HEK293 (cell line): ENCODE data around the gene ADD1.

Experiments used
- CTCF ChIA-PET: fragments of 350-600 bp; formaldehyde crosslinking; extraction: SDS; loops from one replicate; lab custom pipeline; 2021; ENCODE audit warnings: antibody characterized with exemption; lab: Yijun Ruan, JAX
- POLR2A ChIA-PET: fragments of 300-600 bp; formaldehyde crosslinking; extraction: SDS; loops from one replicate; lab custom pipeline; 2020; ENCODE audit warnings: antibody characterized with exemption, inconsistent platforms; lab: Yijun Ruan, JAX
- H3K27ac ChIP-seq: fragments of 200-500 bp; sonication (Bioruptor generic); 2 replicates; pipeline ENCODE4 v1.5.1; 2014; ENCODE audit warnings: low read depth, low read length, control low read depth, inconsistent platforms; ENCODE audit errors: extremely low read depth
- H3K36me3 ChIP-seq, 2 experiments: fragments of 200-500 bp in 1 of 2; sonication (Bioruptor generic) in 1 of 2; 1 replicate in 1 of 2; 2 replicates in 1 of 2; pipeline ENCODE4 v1.5.1; 2014 to 2017; ENCODE audit warnings: inconsistent platforms in 2 of 2, low read length in 2 of 2; ENCODE audit not compliant: control insufficient read depth in 2 of 2, insufficient read depth in 1 of 2
- H3K4me1 ChIP-seq: fragments of 200-500 bp; sonication (Bioruptor generic); 2 replicates; pipeline ENCODE4 v1.5.1; 2014; ENCODE audit warnings: mild to moderate bottlenecking, low read length, inconsistent platforms; ENCODE audit not compliant: control insufficient read depth, insufficient read depth
- H3K4me3 ChIP-seq: 2 replicates; pipeline ENCODE4 v1.5.1; 2011; ENCODE audit warnings: low read depth, mild to moderate bottlenecking, control low read depth, low read length, moderate library complexity
- H3K9me3 ChIP-seq: fragments of 200-500 bp; sonication (Bioruptor generic); 2 replicates; pipeline ENCODE4 v1.5.1; 2014; ENCODE audit warnings: low read depth, low read length, inconsistent platforms; ENCODE audit not compliant: control insufficient read depth, insufficient read depth
- BCL11B ChIP-seq: fragments of 450-650 bp; formaldehyde crosslinking; IDR thresholded peaks from 2 replicates; pipeline ENCODE4 v1.5.1; 2016; ENCODE audit warnings: low read depth, missing biosample characterization, missing genetic modification characterization
- FEZF1 ChIP-seq: fragments of 450-650 bp; formaldehyde crosslinking; IDR thresholded peaks from 2 replicates; pipeline ENCODE4 v1.5.1; 2016; ENCODE audit warnings: missing biosample characterization, missing genetic modification characterization
- KLF9 ChIP-seq: fragments of 450-650 bp; formaldehyde crosslinking; IDR thresholded peaks from 2 replicates; pipeline ENCODE4 v1.5.1; 2016; ENCODE audit warnings: missing biosample characterization, missing genetic modification characterization, low read depth
- MZF1 ChIP-seq: fragments of 450-650 bp; formaldehyde crosslinking; IDR thresholded peaks from 2 replicates; pipeline ENCODE4 v1.5.1; 2017; ENCODE audit warnings: missing biosample characterization, missing genetic modification characterization, borderline replicate concordance
- SP2 ChIP-seq: fragments of 450-650 bp; formaldehyde crosslinking; IDR thresholded peaks from 2 replicates; pipeline ENCODE4 v1.5.1; 2016; ENCODE audit warnings: missing biosample characterization, missing genetic modification characterization
- TCF7L2 ChIP-seq: IDR thresholded peaks from 2 replicates; pipeline ENCODE4 v1.6.1; 2011; ENCODE audit warnings: low read depth, mild to moderate bottlenecking, inconsistent platforms, low read length, moderate library complexity, borderline replicate concordance
- ZFHX2 ChIP-seq: fragments of 450-650 bp; formaldehyde crosslinking; conservative IDR thresholded peaks from 2 replicates; pipeline ENCODE4 v1.5.1; 2016; ENCODE audit warnings: missing biosample characterization, missing genetic modification characterization
- ZNF121 ChIP-seq: fragments of 450-650 bp; formaldehyde crosslinking; IDR thresholded peaks from 2 replicates; pipeline ENCODE4 v1.5.1; 2016; ENCODE audit warnings: missing biosample characterization, missing genetic modification characterization
- ZNF146 ChIP-seq: fragments of 450-650 bp; formaldehyde crosslinking; IDR thresholded peaks from 2 replicates; pipeline ENCODE4 v1.5.1; 2016; ENCODE audit warnings: missing biosample characterization, missing genetic modification characterization
- ZNF341 ChIP-seq: fragments of 450-650 bp; formaldehyde crosslinking; IDR thresholded peaks from 2 replicates; pipeline ENCODE4; 2016; ENCODE audit warnings: low read depth, missing biosample characterization, missing genetic modification characterization
- ZNF37A ChIP-seq: fragments of 450-650 bp; IDR thresholded peaks from 2 replicates; pipeline ENCODE4 v1.5.1; 2018; ENCODE audit warnings: missing biosample characterization, missing genetic modification characterization
- ZNF416 ChIP-seq: fragments of 450-650 bp; formaldehyde crosslinking; IDR thresholded peaks from 2 replicates; pipeline ENCODE4 v1.5.1; 2016; ENCODE audit warnings: missing biosample characterization, missing genetic modification characterization
- ZNF423 ChIP-seq: fragments of 450-650 bp; formaldehyde crosslinking; IDR thresholded peaks from 2 replicates; pipeline ENCODE4 v1.5.1; 2016; ENCODE audit warnings: missing biosample characterization, missing genetic modification characterization
- ZNF768 ChIP-seq: fragments of 450-650 bp; formaldehyde crosslinking; IDR thresholded peaks from 2 replicates; pipeline ENCODE4 v1.5.1; 2018; ENCODE audit warnings: missing biosample characterization, mild to moderate bottlenecking, missing genetic modification characterization
- ZNF777 ChIP-seq: fragments of 450-650 bp; formaldehyde crosslinking; IDR thresholded peaks from 2 replicates; pipeline ENCODE4 v1.5.1; 2017; ENCODE audit warnings: missing biosample characterization, missing genetic modification characterization, borderline replicate concordance
- ZNF843 ChIP-seq: fragments of 450-650 bp; formaldehyde crosslinking; IDR thresholded peaks from 2 replicates; pipeline ENCODE4 v1.5.1; 2016; ENCODE audit warnings: missing biosample characterization, missing genetic modification characterization
- ZXDB ChIP-seq: fragments of 450-650 bp; formaldehyde crosslinking; IDR thresholded peaks from 2 replicates; pipeline ENCODE4 v1.5.1; 2016; ENCODE audit warnings: missing biosample characterization, missing genetic modification characterization
- TF ChIP-seq, protein P1 (sequence below): fragments of 450-650 bp; formaldehyde crosslinking; IDR thresholded peaks from 2 replicates; pipeline ENCODE4 v1.5.1; 2017; ENCODE audit warnings: missing biosample characterization, missing genetic modification characterization
- TF ChIP-seq, protein P2 (sequence below): fragments of 450-650 bp; formaldehyde crosslinking; IDR thresholded peaks from 2 replicates; pipeline ENCODE4 v1.5.1; 2017; ENCODE audit warnings: missing biosample characterization, missing genetic modification characterization
- TF ChIP-seq, protein P3 (sequence below): fragments of 450-650 bp; formaldehyde crosslinking; IDR thresholded peaks from 2 replicates; pipeline ENCODE4 v1.5.1; 2016; ENCODE audit warnings: missing biosample characterization, missing genetic modification characterization
- TF ChIP-seq, protein P4 (sequence below): fragments of 450-650 bp; formaldehyde crosslinking; IDR thresholded peaks from 2 replicates; pipeline ENCODE4 v1.5.1; 2016; ENCODE audit warnings: missing biosample characterization, missing genetic modification characterization
- TF ChIP-seq, protein P5 (sequence below): fragments of 450-650 bp; formaldehyde crosslinking; IDR thresholded peaks from 2 replicates; pipeline ENCODE4 v1.5.1; 2016; ENCODE audit warnings: missing biosample characterization, missing genetic modification characterization

The ADD1 gene

DNA sequence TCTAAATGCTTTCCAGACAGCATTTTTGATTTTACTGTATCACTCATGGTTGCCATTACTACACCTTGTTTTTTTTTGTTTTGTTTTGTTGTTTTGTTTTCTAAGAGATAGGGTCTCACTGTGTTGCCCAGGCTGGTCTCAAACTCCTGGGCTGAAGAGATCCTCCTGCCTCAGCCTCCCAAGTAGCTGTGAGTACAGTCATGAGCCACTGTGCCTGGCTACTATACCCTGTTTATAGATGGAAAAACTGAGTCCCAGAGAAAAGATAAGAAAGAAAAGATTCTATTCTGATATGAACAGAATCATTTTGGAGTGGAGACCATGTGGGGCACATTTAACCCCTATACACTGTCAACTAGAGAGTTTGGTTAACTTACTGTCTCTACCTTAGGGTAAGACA lies 20.0 kb downstream of the ADD1 start:
- ChIA-PET POLR2A (interaction anchor here (0.6 kb wide), 1 partner anchor 45 kb away, joined by 3 read pairs; no protein-coding TSS in a partner anchor), CTCF (interaction anchor here (0.7 kb wide), 1 partner anchor 41 kb away, joined by 4 read pairs; no protein-coding TSS in a partner anchor)
- no peak for TF ChIP-seq SP2 (tag by site-specific recombination)
- TF ChIP-seq ZNF416 (tag by site-specific recombination) = no peak
- TF ChIP-seq, protein P1, sequence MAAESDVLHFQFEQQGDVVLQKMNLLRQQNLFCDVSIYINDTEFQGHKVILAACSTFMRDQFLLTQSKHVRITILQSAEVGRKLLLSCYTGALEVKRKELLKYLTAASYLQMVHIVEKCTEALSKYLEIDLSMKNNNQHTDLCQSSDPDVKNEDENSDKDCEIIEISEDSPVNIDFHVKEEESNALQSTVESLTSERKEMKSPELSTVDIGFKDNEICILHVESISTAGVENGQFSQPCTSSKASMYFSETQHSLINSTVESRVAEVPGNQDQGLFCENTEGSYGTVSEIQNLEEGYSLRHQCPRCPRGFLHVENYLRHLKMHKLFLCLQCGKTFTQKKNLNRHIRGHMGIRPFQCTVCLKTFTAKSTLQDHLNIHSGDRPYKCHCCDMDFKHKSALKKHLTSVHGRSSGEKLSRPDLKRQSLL (tag by site-specific recombination) = no peak
- TF ChIP-seq ZNF121 (tag by site-specific recombination) = peak; percentile 83
- no peak for TF ChIP-seq ZNF423 (tag by site-specific recombination)
- Histone ChIP-seq H3K27ac (no peak overlapping the region), H3K4me3 (no peak overlapping the region), H3K9me3 (no peaks in the 10 kb centered on the region), H3K4me1 (peaks cover 30% of the 10 kb centered on the region), H3K36me3 (no peaks in the 10 kb centered on the region)

DNA sequence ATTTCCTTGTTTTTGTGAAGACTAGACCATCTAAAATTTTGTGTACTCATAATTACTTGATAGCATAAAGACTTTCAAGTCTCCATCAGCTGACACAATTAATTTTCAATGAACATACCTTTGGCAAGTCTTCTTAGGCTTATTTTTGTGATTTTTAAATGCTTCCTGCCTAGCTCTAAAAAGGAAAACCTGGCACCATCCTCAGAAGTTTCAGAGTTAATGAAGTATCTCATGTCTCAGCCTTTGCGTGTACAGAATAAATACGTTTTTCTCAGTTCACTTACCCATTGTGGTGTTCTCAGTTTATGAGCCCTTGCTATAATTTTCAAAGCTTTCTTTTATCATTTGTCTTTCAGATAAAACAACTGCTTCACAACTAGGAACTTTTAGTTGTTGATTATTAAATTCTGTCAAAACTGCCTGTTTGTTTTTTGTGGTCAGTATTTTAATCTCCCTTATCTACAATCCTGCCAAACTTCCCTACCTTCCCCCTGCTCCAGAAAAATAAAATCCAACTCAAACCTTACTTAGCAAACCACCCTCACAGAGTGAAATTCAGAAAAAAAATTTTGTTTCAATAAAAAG lies 21.6 kb downstream of the ADD1 start:
- Histone ChIP-seq H3K4me3 (no peak overlapping the region), H3K4me1 (peaks cover 17% of the 10 kb centered on the region), H3K9me3 (no peaks in the 10 kb centered on the region), H3K36me3 (no peaks in the 10 kb centered on the region), H3K27ac (no peak overlapping the region; the same call in 1 of the 2 replicates)
- TF ChIP-seq, protein P2, sequence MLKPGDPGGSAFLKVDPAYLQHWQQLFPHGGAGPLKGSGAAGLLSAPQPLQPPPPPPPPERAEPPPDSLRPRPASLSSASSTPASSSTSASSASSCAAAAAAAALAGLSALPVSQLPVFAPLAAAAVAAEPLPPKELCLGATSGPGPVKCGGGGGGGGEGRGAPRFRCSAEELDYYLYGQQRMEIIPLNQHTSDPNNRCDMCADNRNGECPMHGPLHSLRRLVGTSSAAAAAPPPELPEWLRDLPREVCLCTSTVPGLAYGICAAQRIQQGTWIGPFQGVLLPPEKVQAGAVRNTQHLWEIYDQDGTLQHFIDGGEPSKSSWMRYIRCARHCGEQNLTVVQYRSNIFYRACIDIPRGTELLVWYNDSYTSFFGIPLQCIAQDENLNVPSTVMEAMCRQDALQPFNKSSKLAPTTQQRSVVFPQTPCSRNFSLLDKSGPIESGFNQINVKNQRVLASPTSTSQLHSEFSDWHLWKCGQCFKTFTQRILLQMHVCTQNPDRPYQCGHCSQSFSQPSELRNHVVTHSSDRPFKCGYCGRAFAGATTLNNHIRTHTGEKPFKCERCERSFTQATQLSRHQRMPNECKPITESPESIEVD (tag by site-specific recombination) = peak; percentile 94
- TF ChIP-seq, protein P3, sequence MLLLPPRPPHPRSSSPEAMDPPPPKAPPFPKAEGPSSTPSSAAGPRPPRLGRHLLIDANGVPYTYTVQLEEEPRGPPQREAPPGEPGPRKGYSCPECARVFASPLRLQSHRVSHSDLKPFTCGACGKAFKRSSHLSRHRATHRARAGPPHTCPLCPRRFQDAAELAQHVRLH (tag by site-specific recombination) = 0 out of 2 replicates have a peak, but pooled peaks have one; percentile 24
- peak; percentile 48; the same call in 1 of the 2 replicates for TF ChIP-seq TCF7L2
- TF ChIP-seq ZFHX2 (tag by site-specific recombination) = no peak
- TF ChIP-seq KLF9 = no peak
- no peak for TF ChIP-seq ZNF777 (tag by site-specific recombination)
- TF ChIP-seq ZNF768 = no peak
- TF ChIP-seq MZF1 (tag by site-specific recombination) = no peak
- TF ChIP-seq, protein P4, sequence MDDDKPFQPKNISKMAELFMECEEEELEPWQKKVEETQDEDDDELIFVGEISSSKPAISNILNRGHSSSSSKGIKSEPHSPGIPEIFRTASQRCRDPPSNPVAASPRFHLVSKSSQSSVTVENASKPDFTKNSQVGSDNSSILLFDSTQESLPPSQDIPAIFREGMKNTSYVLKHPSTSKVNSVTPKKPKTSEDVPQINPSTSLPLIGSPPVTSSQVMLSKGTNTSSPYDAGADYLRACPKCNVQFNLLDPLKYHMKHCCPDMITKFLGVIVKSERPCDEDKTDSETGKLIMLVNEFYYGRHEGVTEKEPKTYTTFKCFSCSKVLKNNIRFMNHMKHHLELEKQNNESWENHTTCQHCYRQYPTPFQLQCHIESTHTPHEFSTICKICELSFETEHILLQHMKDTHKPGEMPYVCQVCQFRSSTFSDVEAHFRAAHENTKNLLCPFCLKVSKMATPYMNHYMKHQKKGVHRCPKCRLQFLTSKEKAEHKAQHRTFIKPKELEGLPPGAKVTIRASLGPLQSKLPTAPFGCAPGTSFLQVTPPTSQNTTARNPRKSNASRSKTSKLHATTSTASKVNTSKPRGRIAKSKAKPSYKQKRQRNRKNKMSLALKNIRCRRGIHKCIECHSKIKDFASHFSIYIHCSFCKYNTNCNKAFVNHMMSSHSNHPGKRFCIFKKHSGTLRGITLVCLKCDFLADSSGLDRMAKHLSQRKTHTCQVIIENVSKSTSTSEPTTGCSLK (tag by site-specific recombination) = no peak
- TF ChIP-seq ZXDB = peak; percentile 77
- TF ChIP-seq, protein P5, sequence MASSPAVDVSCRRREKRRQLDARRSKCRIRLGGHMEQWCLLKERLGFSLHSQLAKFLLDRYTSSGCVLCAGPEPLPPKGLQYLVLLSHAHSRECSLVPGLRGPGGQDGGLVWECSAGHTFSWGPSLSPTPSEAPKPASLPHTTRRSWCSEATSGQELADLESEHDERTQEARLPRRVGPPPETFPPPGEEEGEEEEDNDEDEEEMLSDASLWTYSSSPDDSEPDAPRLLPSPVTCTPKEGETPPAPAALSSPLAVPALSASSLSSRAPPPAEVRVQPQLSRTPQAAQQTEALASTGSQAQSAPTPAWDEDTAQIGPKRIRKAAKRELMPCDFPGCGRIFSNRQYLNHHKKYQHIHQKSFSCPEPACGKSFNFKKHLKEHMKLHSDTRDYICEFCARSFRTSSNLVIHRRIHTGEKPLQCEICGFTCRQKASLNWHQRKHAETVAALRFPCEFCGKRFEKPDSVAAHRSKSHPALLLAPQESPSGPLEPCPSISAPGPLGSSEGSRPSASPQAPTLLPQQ (tag by site-specific recombination) = no peak
- peak; percentile 70 for TF ChIP-seq ZNF843 (tag by site-specific recombination)
- TF ChIP-seq ZNF146 (tag by site-specific recombination) = no peak
- peak; percentile 67; the same call in 1 of the 2 replicates for TF ChIP-seq FEZF1
- TF ChIP-seq ZNF341 = no peak
- no peak for TF ChIP-seq ZNF121 (tag by site-specific recombination)
- no peak for TF ChIP-seq ZNF37A
- TF ChIP-seq BCL11B = no peak
- CTCF ChIA-PET = interaction anchor here (0.7 kb wide), 1 partner anchor 8 kb away, joined by 9 read pairs; no protein-coding TSS in a partner anchor
- POLR2A ChIA-PET = no interaction called here
